ENCODE results near the gene GGA1.

DNA sequence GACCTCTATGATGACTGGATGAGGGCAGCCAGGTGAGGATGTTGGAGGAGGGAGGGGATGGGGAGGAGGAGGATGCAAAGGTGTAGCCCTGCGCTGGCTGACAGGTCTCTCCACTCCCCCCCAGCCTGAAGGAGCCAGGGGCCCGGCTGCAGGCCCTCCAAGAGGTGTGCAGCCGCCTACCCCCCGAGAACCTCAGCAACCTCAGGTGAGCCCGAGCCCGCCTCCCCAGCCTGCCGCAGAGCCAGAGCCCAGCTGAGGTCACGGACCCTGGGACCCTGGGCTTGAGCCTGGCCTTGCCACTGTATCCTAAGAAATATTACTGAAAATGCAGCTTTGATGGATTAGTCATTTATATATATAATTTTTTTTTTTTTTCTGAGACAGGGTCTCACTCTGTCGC is 38.7 kb downstream of the GGA1 start:
- TF ChIP-seq TAF1 (IDR thresholded peaks at IDR 0.05; ENCODE audit: low read depth, low read length) (no peak), POLR2AphosphoS5 (IDR thresholded peaks at IDR 0.05; ENCODE audit: low read depth, low read length) (no peak), PAX5 (IDR thresholded peaks at IDR 0.05; ENCODE audit: insufficient read depth, low read length, severe bottlenecking) (no peak), POLR2A (IDR thresholded peaks at IDR 0.05; ENCODE audit: low read depth, low read length) (no peak)
